ENCODE data around the gene CGA.

GRCh38 chr6:87094576-87094975 lies 330 bp downstream of the CGA start:
- TF ChIP-seq POLR2A (IDR thresholded peaks at IDR 0.05): no peak
- no peak for TF ChIP-seq CTCF (IDR thresholded peaks at IDR 0.05)

All from testis (tissue), 2 donors.